Loucy (cell line): ENCODE measurements around the gene TMEM235.

Experiments used
- H2AFZ ChIP-seq: fragments of 200-600 bp; sonication (generic); 2 replicates; pipeline ENCODE4 v1.6.0; 2016; ENCODE audit warnings: antibody characterized with exemption, mild to moderate bottlenecking, low read length, moderate library complexity
- H3F3A ChIP-seq: fragments of 200-600 bp; 2 replicates; pipeline ENCODE4 v1.6.0; 2016; ENCODE audit warnings: antibody characterized with exemption, low read depth, mild to moderate bottlenecking
- H3K27me3 ChIP-seq: fragments of 200-600 bp; sonication (generic); 2 replicates; pipeline ENCODE4 v1.6.1; 2014; ENCODE audit warnings: low read length, mild to moderate bottlenecking; ENCODE audit not compliant: insufficient read depth, poor library complexity, severe bottlenecking
- H3K36me3 ChIP-seq: fragments of 200-600 bp; sonication (generic); 2 replicates; pipeline ENCODE4 v1.6.1; 2016; ENCODE audit warnings: low read length; ENCODE audit not compliant: insufficient read depth
- H3K4me1 ChIP-seq: fragments of 200-600 bp; sonication (generic); 2 replicates; pipeline ENCODE4 v1.5.1; 2014; ENCODE audit warnings: low read length, mild to moderate bottlenecking; ENCODE audit not compliant: insufficient read depth, poor library complexity, severe bottlenecking
- H3K4me2 ChIP-seq: fragments of 200-600 bp; sonication (generic); 2 replicates; pipeline ENCODE4 v1.6.0; 2014; ENCODE audit warnings: antibody characterized with exemption, low read length, low read depth, mild to moderate bottlenecking; ENCODE audit not compliant: poor library complexity, severe bottlenecking
- H3K4me3 ChIP-seq: fragments of 200-600 bp; sonication (generic); 2 replicates; pipeline ENCODE4 v1.5.1; 2014; ENCODE audit warnings: low read length, mild to moderate bottlenecking, mixed read lengths; ENCODE audit not compliant: poor library complexity, severe bottlenecking
- H3K79me2 ChIP-seq: fragments of 200-600 bp; sonication (generic); 2 replicates; pipeline ENCODE4 v1.6.1; 2014; ENCODE audit warnings: low read length; ENCODE audit not compliant: insufficient read depth
- H3K9ac ChIP-seq: fragments of 200-600 bp; sonication (generic); 2 replicates; pipeline ENCODE4 v1.6.0; 2014; ENCODE audit warnings: mild to moderate bottlenecking, low read depth, low read length, moderate library complexity; ENCODE audit not compliant: poor library complexity, severe bottlenecking
- H3K9me2 ChIP-seq: fragments of 200-600 bp; sonication (generic); replicated peaks from 2 replicates; pipeline ENCODE4 v1.6.1; 2016; ENCODE audit warnings: low read depth, low read length, mixed read lengths
- H3K9me3 ChIP-seq: fragments of 200-600 bp; sonication (generic); 2 replicates; pipeline ENCODE4 v1.6.1; 2014; ENCODE audit warnings: mild to moderate bottlenecking, antibody characterized with exemption, low read length, low read depth; ENCODE audit not compliant: insufficient read depth
- H4K20me1 ChIP-seq: fragments of 200-600 bp; sonication (generic); 2 replicates; pipeline ENCODE4 v1.6.0; 2014; ENCODE audit warnings: antibody characterized with exemption, low read length, mild to moderate bottlenecking; ENCODE audit not compliant: insufficient read depth, poor library complexity, severe bottlenecking
- EZH2phosphoT487 ChIP-seq: fragments of 200-600 bp; IDR thresholded peaks from 2 replicates; pipeline ENCODE4 v1.6.1; 2018; ENCODE audit warnings: antibody characterized with exemption, mild to moderate bottlenecking, moderate library complexity, borderline replicate concordance
- TF ChIP-seq, protein P1 (sequence below): fragments of 200-600 bp; sonication (generic); conservative IDR thresholded peaks from 2 replicates; pipeline ENCODE4 v1.5.1; 2014; ENCODE audit warnings: mild to moderate bottlenecking, antibody characterized with exemption, low read length

The TMEM235 gene

DNA sequence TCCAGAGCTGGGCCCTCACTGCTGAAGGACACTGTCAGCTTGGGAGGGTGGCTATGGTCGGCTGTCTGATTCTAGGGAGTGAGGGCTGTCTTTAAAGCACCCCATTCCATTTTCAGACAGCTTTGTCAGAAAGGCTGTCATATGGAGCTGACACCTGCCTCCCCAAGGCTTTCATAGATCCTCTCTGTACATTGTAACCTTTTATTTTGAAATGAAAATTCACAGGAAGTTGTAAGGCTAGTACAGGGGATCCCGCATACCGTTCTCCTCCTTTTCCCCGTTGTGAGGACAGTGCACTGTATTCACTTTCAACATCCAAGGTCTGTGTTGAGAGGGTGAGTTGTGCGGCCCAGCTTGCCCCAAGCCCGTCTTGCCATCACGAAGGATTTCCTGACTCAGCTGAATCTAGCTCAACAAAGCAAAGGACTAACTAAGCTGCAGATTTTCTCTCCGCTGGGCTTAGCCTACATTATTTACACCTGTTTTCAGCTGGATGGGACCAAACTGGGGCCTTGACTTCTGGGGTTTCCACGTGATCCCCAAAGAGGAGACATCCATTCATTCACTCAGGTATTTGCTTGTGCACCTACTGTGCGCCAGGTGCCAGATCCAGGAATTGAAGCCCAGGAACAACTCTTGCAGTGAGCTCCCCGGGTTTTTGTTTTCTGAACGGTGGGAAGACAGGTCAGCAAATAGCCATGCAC, 5.2 kb upstream of the TMEM235 start:
- Histone ChIP-seq H3K9me3 (no peaks in the 10 kb centered on the region), H3K9me2 (no peaks in the 10 kb centered on the region), H3F3A (peaks cover 14% of the 10 kb centered on the region; the same call in 1 of the 2 replicates), H2AFZ (no peak overlapping the region), H4K20me1 (no peaks in the 10 kb centered on the region), H3K79me2 (peaks cover 6% of the 10 kb centered on the region; the same call in 1 of the 2 replicates), H3K4me1 (no peaks in the 10 kb centered on the region), H3K9ac (no peak overlapping the region), H3K4me3 (no peak overlapping the region), H3K4me2 (no peak overlapping the region), H3K36me3 (peaks cover 32% of the 10 kb centered on the region; the same call in 1 of the 2 replicates), H3K27me3 (no peaks in the 10 kb centered on the region)
- TF ChIP-seq EZH2phosphoT487 = no peak
- TF ChIP-seq, protein P1, sequence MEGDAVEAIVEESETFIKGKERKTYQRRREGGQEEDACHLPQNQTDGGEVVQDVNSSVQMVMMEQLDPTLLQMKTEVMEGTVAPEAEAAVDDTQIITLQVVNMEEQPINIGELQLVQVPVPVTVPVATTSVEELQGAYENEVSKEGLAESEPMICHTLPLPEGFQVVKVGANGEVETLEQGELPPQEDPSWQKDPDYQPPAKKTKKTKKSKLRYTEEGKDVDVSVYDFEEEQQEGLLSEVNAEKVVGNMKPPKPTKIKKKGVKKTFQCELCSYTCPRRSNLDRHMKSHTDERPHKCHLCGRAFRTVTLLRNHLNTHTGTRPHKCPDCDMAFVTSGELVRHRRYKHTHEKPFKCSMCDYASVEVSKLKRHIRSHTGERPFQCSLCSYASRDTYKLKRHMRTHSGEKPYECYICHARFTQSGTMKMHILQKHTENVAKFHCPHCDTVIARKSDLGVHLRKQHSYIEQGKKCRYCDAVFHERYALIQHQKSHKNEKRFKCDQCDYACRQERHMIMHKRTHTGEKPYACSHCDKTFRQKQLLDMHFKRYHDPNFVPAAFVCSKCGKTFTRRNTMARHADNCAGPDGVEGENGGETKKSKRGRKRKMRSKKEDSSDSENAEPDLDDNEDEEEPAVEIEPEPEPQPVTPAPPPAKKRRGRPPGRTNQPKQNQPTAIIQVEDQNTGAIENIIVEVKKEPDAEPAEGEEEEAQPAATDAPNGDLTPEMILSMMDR = no peak

DNA sequence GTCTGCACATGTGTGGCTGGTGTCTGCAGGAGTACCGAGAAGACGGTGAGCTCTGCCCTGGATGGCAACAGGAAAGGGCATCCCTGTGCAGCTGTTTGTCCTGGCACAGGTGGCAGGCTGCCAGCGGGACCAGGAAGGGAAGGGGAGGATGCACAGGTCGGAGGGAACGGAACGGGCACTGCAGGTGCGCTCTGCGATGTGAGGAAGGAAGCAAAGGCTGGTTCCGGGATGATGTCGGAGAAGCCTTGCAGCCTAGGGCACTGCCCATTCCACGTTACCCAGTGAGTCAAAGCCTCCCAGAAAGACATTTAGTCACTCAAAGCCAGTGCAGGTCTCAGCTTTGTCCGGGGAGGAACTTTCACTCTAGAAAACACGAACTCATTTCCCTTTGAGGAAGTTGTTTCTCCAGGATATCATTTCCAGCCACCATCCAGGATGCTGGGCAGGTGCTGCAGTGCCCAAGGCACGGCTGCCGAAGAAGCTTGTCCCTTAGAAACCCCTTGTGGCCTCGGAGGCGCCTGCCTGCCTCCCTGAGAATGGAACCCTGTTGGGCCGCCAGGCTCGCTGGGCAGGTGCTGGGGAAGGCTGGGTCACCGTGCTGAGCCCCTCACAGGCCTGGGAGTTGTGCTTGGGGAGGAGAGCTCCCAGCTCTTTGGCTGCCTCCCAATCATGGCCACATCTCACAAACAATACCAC, 4.5 kb upstream of the TMEM235 start:
- no peaks in the 10 kb centered on the region for H3K9me3 ChIP-seq
- H3F3A ChIP-seq = peaks cover 14% of the 10 kb centered on the region; the same call in 1 of the 2 replicates
- no peak overlapping the region for H3K4me3 ChIP-seq
- no peak overlapping the region for H3K9ac ChIP-seq
- no peaks in the 10 kb centered on the region for H3K27me3 ChIP-seq
- H3K36me3 ChIP-seq = peaks cover 26% of the 10 kb centered on the region; the same call in 1 of the 2 replicates
- no peaks in the 10 kb centered on the region for H3K9me2 ChIP-seq
- no peak overlapping the region for H2AFZ ChIP-seq
- no peaks in the 10 kb centered on the region for H3K79me2 ChIP-seq
- H3K4me2 ChIP-seq = no peak overlapping the region
- no peaks in the 10 kb centered on the region for H4K20me1 ChIP-seq
- no peaks in the 10 kb centered on the region for H3K4me1 ChIP-seq
- no peak for TF ChIP-seq EZH2phosphoT487
- TF ChIP-seq, protein P1 = no peak

DNA sequence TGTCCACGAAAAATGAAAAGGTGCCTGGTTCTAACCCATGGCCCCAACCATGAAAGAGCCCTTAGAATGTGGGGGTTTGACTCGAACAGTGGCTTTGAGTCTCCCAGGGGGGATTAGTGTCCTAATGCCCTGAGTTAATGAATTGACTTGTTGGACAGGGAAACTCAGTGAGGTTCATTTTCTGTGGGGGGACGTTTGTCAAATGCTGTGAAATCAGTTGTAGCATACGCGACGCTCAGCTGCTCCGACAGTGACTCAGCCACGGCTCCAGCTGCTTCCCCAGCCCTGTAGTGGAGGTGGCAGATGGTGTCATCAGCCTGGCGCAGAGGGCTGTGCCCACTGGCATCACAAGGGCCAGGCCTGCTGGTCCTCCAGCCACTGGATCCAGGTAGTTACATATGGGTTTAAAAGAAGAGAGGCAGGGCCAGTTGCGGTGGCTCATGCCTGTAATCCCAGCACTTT, 3.9 kb upstream of the TMEM235 start:
- Histone ChIP-seq H3K4me2 (no peak overlapping the region), H3K36me3 (peaks cover 25% of the 10 kb centered on the region; the same call in 1 of the 2 replicates), H2AFZ (no peak overlapping the region), H3K27me3 (no peaks in the 10 kb centered on the region), H3F3A (peaks cover 14% of the 10 kb centered on the region; the same call in 1 of the 2 replicates), H3K4me3 (no peak overlapping the region), H3K4me1 (no peaks in the 10 kb centered on the region), H4K20me1 (no peaks in the 10 kb centered on the region), H3K9me2 (no peaks in the 10 kb centered on the region), H3K79me2 (no peaks in the 10 kb centered on the region), H3K9me3 (no peaks in the 10 kb centered on the region), H3K9ac (no peak overlapping the region)
- TF ChIP-seq, protein P1 = no peak
- TF ChIP-seq EZH2phosphoT487 = no peak
